Trophoblast cell (in vitro differentiated cells and primary cell): ENCODE results near the gene TMEFF1.
A peak's percentile ranks its signal among the peaks of the same experiment; 100 is the strongest.

Experiments used
- DNase-seq, 2 donors: peaks; one replicate each; pipeline ENCODE4 v3.0.0-alpha.2; 2016
- H2AFZ ChIP-seq: 2 replicates; pipeline ENCODE4 v1.6.1; 2013; ENCODE audit warnings: low read length, moderate library complexity, mild to moderate bottlenecking; ENCODE audit not compliant: insufficient read depth, poor library complexity
- H2AK5ac ChIP-seq: 2 replicates; pipeline ENCODE4 v1.6.1; 2013; ENCODE audit warnings: mild to moderate bottlenecking, low read length
- H2BK120ac ChIP-seq: 2 replicates; pipeline ENCODE4 v1.6.1; 2013; ENCODE audit warnings: low read length, mild to moderate bottlenecking, moderate library complexity; ENCODE audit not compliant: insufficient read depth, poor library complexity
- H2BK12ac ChIP-seq: 2 replicates; pipeline ENCODE4 v1.6.1; 2013; ENCODE audit warnings: mild to moderate bottlenecking, low read length, moderate library complexity
- H2BK5ac ChIP-seq: 2 replicates; pipeline ENCODE4 v1.6.1; 2013; ENCODE audit warnings: low read length, low read depth, moderate library complexity, mild to moderate bottlenecking; ENCODE audit not compliant: poor library complexity
- H3K14ac ChIP-seq: 2 replicates; pipeline ENCODE4 v1.6.1; 2013; ENCODE audit warnings: mild to moderate bottlenecking, low read length
- H3K18ac ChIP-seq: 2 replicates; pipeline ENCODE4 v1.6.1; 2013; ENCODE audit warnings: mild to moderate bottlenecking, low read length
- H3K23ac ChIP-seq: 2 replicates; pipeline ENCODE4 v1.6.1; 2013; ENCODE audit warnings: low read length
- H3K27ac ChIP-seq: 2 replicates; pipeline ENCODE4 v1.5.1; 2013; ENCODE audit warnings: low read depth, mild to moderate bottlenecking, inconsistent platforms, low read length, moderate library complexity
- H3K27me3 ChIP-seq: 2 replicates; pipeline ENCODE4 v1.6.1; 2013; ENCODE audit warnings: inconsistent platforms, mild to moderate bottlenecking, low read length, moderate library complexity; ENCODE audit not compliant: insufficient read depth
- H3K36me3 ChIP-seq, 2 experiments: 1 replicate in 1 of 2; 2 replicates in 1 of 2; pipeline ENCODE4 v1.6.1; 2013; ENCODE audit warnings: low read length in 2 of 2, mild to moderate bottlenecking in 2 of 2, moderate library complexity in 1 of 2; ENCODE audit not compliant: insufficient read depth in 2 of 2, control insufficient read depth in 1 of 2
- H3K4ac ChIP-seq: 2 replicates; pipeline ENCODE4 v1.6.1; 2013; ENCODE audit warnings: low read depth, mild to moderate bottlenecking, low read length, moderate library complexity
- H3K4me1 ChIP-seq, 2 experiments: 1 replicate in 1 of 2; 2 replicates in 1 of 2; pipeline ENCODE4 v1.6.1; 2013; ENCODE audit warnings: low read length in 2 of 2, mild to moderate bottlenecking in 2 of 2, moderate library complexity in 1 of 2; ENCODE audit not compliant: insufficient read depth in 2 of 2, control insufficient read depth in 1 of 2
- H3K4me2 ChIP-seq: 2 replicates; pipeline ENCODE4 v1.6.1; 2013; ENCODE audit warnings: inconsistent platforms, mild to moderate bottlenecking, low read length, moderate library complexity
- H3K4me3 ChIP-seq: 2 replicates; pipeline ENCODE4 v1.5.1; 2013; ENCODE audit warnings: mild to moderate bottlenecking, low read depth, low read length, inconsistent platforms
- H3K79me1 ChIP-seq: one replicate; pipeline ENCODE4 v1.6.1; 2013; ENCODE audit warnings: low read length
- H3K79me2 ChIP-seq: 2 replicates; pipeline ENCODE4 v1.6.1; 2013; ENCODE audit warnings: low read length, mild to moderate bottlenecking; ENCODE audit not compliant: control insufficient read depth, insufficient read depth, poor library complexity
- H3K9ac ChIP-seq: 2 replicates; pipeline ENCODE4 v1.6.1; 2013; ENCODE audit warnings: mild to moderate bottlenecking, low read length
- H3K9me3 ChIP-seq: 2 replicates; pipeline ENCODE4 v1.6.1; 2013; ENCODE audit warnings: low read depth, mild to moderate bottlenecking, control low read depth, inconsistent platforms, low read length; ENCODE audit not compliant: insufficient read depth
- H4K12ac ChIP-seq: 2 replicates; pipeline ENCODE4 v1.6.1; 2013; ENCODE audit warnings: low read depth, mild to moderate bottlenecking, low read length, moderate library complexity
- H4K8ac ChIP-seq: 2 replicates; pipeline ENCODE4 v1.6.1; 2013; ENCODE audit warnings: low read depth, mild to moderate bottlenecking, low read length, moderate library complexity
- H4K91ac ChIP-seq: one replicate; pipeline ENCODE4 v1.6.1; 2013; ENCODE audit warnings: low read depth, mild to moderate bottlenecking, low read length, moderate library complexity
- WGBS: extraction: QIAGEN DNeasy Blood & Tissue Kit; methylation state at CpG from one replicate; pipeline ENCODE4 v1.1.7; 2013; ENCODE audit warnings: missing lambda C conversion rate; ENCODE audit not compliant: insufficient read length, insufficient coverage; ENCODE audit errors: extremely low coverage; 5-methylcytosine and 5-hydroxymethylcytosine counted together

The TMEFF1 gene

GRCh38 chr9:100557053-100557452 is 84.1 kb downstream of the TMEFF1 start:
- Histone ChIP-seq H2BK120ac (no peak overlapping the region), H3K9ac (no peak overlapping the region), H2AK5ac (no peak overlapping the region), H2BK12ac (no peak overlapping the region), H3K9me3 (no peaks in the 10 kb centered on the region), H3K27me3 (no peaks in the 10 kb centered on the region), H3K23ac (no peak overlapping the region), H4K8ac (no peak overlapping the region), H4K91ac (no peak overlapping the region), H3K79me1 (no peaks in the 10 kb centered on the region), H3K36me3 (peaks cover 0 to 2% of the 10 kb centered on the region in 2 experiments), H4K12ac (no peak overlapping the region), H3K4me3 (no peak overlapping the region), H2AFZ (no peak overlapping the region), H3K27ac (no peak overlapping the region), H3K4ac (no peak overlapping the region), H3K18ac (no peak overlapping the region), H3K4me1 (no peaks in the 10 kb centered on the region), H2BK5ac (no peak overlapping the region), H3K79me2 (no peaks in the 10 kb centered on the region), H3K4me2 (no peak overlapping the region), H3K14ac (no peak overlapping the region)
- WGBS = no CpG with 5 or more reads among the region's 3 CpGs
- DNase-seq = no peak

GRCh38 chr9:100561256-100561655 is 88.3 kb downstream of the TMEFF1 start:
- H3K4ac ChIP-seq = no peak overlapping the region
- H4K12ac ChIP-seq = no peak overlapping the region
- no peaks in the 10 kb centered on the region for H3K9me3 ChIP-seq
- no peak overlapping the region for H2BK120ac ChIP-seq
- H3K79me1 ChIP-seq = no peaks in the 10 kb centered on the region
- H3K9ac ChIP-seq = no peak overlapping the region
- no peak overlapping the region for H3K4me2 ChIP-seq
- H3K4me1 ChIP-seq = no peaks in the 10 kb centered on the region
- H3K14ac ChIP-seq = no peak overlapping the region
- H2AK5ac ChIP-seq = no peak overlapping the region
- WGBS = no CpG with 5 or more reads among the region's 3 CpGs
- H3K36me3 ChIP-seq = peaks cover 2% of the 10 kb centered on the region in 2 experiments
- H3K23ac ChIP-seq = no peak overlapping the region
- H3K27ac ChIP-seq = no peak overlapping the region
- no peaks in the 10 kb centered on the region for H3K27me3 ChIP-seq
- no peak overlapping the region for H2BK5ac ChIP-seq
- H2BK12ac ChIP-seq = no peak overlapping the region
- no peak overlapping the region for H3K18ac ChIP-seq
- no peaks in the 10 kb centered on the region for H3K79me2 ChIP-seq
- H2AFZ ChIP-seq = no peak overlapping the region
- no peak overlapping the region for H4K8ac ChIP-seq
- no peak overlapping the region for H4K91ac ChIP-seq
- DNase-seq = no peak
- no peak overlapping the region for H3K4me3 ChIP-seq

GRCh38 chr9:100567856-100568255 is 94.9 kb downstream of the TMEFF1 start:
- Histone ChIP-seq H3K9me3 (no peaks in the 10 kb centered on the region), H4K91ac (no peak overlapping the region), H2BK5ac (no peak overlapping the region), H3K18ac (no peak overlapping the region), H2BK120ac (no peak overlapping the region), H2AK5ac (no peak overlapping the region), H3K27me3 (no peaks in the 10 kb centered on the region), H3K79me2 (no peaks in the 10 kb centered on the region), H2BK12ac (no peak overlapping the region), H3K23ac (no peak overlapping the region), H3K4me1 (no peaks in the 10 kb centered on the region), H3K4me2 (no peak overlapping the region), H3K14ac (no peak overlapping the region), H3K79me1 (no peaks in the 10 kb centered on the region), H4K8ac (no peak overlapping the region), H3K4me3 (no peak overlapping the region), H3K9ac (no peak overlapping the region), H3K4ac (no peak overlapping the region), H2AFZ (no peak overlapping the region), H3K27ac (no peak overlapping the region), H4K12ac (no peak overlapping the region), H3K36me3 (peaks cover 0 to 2% of the 10 kb centered on the region in 2 experiments)
- no CpG with 5 or more reads among the region's 3 CpGs for WGBS
- no peak for DNase-seq

- Histone ChIP-seq H3K14ac (no peak overlapping the region), H2AK5ac (no peak overlapping the region), H2AFZ (no peak overlapping the region), H4K12ac (no peak overlapping the region), H3K36me3 (peaks cover 2 to 3% of the 10 kb centered on the region in 2 experiments), H2BK5ac (no peak overlapping the region), H2BK12ac (no peak overlapping the region), H4K8ac (no peak overlapping the region), H3K9me3 (no peaks in the 10 kb centered on the region), H3K79me2 (no peaks in the 10 kb centered on the region), H3K9ac (no peak overlapping the region), H3K4me3 (no peak overlapping the region), H3K4me1 (no peaks in the 10 kb centered on the region), H3K4me2 (no peak overlapping the region), H4K91ac (no peak overlapping the region), H3K23ac (no peak overlapping the region), H3K79me1 (no peaks in the 10 kb centered on the region), H2BK120ac (no peak overlapping the region), H3K27me3 (no peaks in the 10 kb centered on the region), H3K27ac (no peak overlapping the region), H3K4ac (no peak overlapping the region), H3K18ac (no peak overlapping the region)
- peak in 1 of 2 donors; percentile 17 for DNase-seq
- no CpG with 5 or more reads among the region's 3 CpGs for WGBS
Observed at GRCh38 chr9:100573655-100574260, 100.8 kb downstream of the TMEFF1 start.
